DOHH2 (cell line): ENCODE data around the gene ITGAL.
"Not testable (repeated sequence)": the region's sequence is repeated elsewhere in the genome, so short reads cannot be mapped to it uniquely, and the experiment has no call there.

Experiments used
- H3F3A ChIP-seq: fragments of 200-600 bp; sonication (generic), shearing (Covaris generic); 2 replicates; pipeline ENCODE4 v1.6.0; 2016; ENCODE audit warnings: antibody characterized with exemption, mild to moderate bottlenecking; ENCODE audit not compliant: control insufficient read depth, insufficient read depth
- H3K27ac ChIP-seq: fragments of 200-600 bp; sonication (generic); 2 replicates; pipeline ENCODE4 v1.5.1; 2014; ENCODE audit warnings: low read depth, mild to moderate bottlenecking, low read length, moderate library complexity
- H3K27me3 ChIP-seq: fragments of 200-600 bp; sonication (generic); 2 replicates; pipeline ENCODE4 v1.6.1; 2014; ENCODE audit warnings: mild to moderate bottlenecking, low read length, mixed read lengths; ENCODE audit not compliant: control insufficient read depth
- H3K36me3 ChIP-seq: fragments of 200-600 bp; sonication (generic); 2 replicates; pipeline ENCODE4 v1.6.1; 2014; ENCODE audit warnings: mild to moderate bottlenecking, low read length, moderate library complexity, mixed read lengths; ENCODE audit not compliant: control insufficient read depth
- H3K4me1 ChIP-seq: fragments of 200-600 bp; sonication (generic); 2 replicates; pipeline ENCODE4 v1.6.1; 2014; ENCODE audit warnings: mild to moderate bottlenecking, low read length, mixed read lengths; ENCODE audit not compliant: control insufficient read depth
- H3K4me2 ChIP-seq: fragments of 200-600 bp; sonication (generic); 2 replicates; pipeline ENCODE4 v1.6.0; 2014; ENCODE audit warnings: mild to moderate bottlenecking, low read length, moderate library complexity
- H3K4me3 ChIP-seq: fragments of 200-600 bp; sonication (generic); 2 replicates; pipeline ENCODE4 v1.5.1; 2014; ENCODE audit warnings: mild to moderate bottlenecking, low read length, mixed read lengths
- H3K79me2 ChIP-seq: fragments of 200-600 bp; sonication (generic); 2 replicates; pipeline ENCODE4 v1.6.1; 2014; ENCODE audit warnings: mild to moderate bottlenecking, low read length, mixed read lengths; ENCODE audit not compliant: control insufficient read depth
- H3K9me2 ChIP-seq: fragments of 200-600 bp; sonication (generic); replicated peaks from 2 replicates; pipeline ENCODE4 v1.6.1; 2014; ENCODE audit warnings: mild to moderate bottlenecking, low read length, mixed read lengths; ENCODE audit not compliant: control insufficient read depth
- H3K9me3 ChIP-seq: fragments of 200-600 bp; sonication (generic); 2 replicates; pipeline ENCODE4 v1.6.1; 2014; ENCODE audit warnings: antibody characterized with exemption, low read length, mixed read lengths; ENCODE audit not compliant: control insufficient read depth, insufficient read depth
- H4K20me1 ChIP-seq: fragments of 200-600 bp; sonication (generic); 2 replicates; pipeline ENCODE4 v1.6.0; 2014; ENCODE audit warnings: low read depth, mild to moderate bottlenecking, antibody characterized with exemption, low read length, moderate library complexity; ENCODE audit not compliant: control insufficient read depth, insufficient read depth
- CTCF ChIP-seq: fragments of 200-600 bp; sonication (generic); IDR thresholded peaks from one replicate; pipeline ENCODE4 v1.5.1; 2014; ENCODE audit warnings: antibody characterized with exemption, mild to moderate bottlenecking, low read depth, low read length; ENCODE audit not compliant: poor library complexity, severe bottlenecking
- EZH2phosphoT487 ChIP-seq: fragments of 200-600 bp; sonication (generic); IDR thresholded peaks from 2 replicates; pipeline ENCODE4 v1.6.1; 2017; ENCODE audit warnings: borderline replicate concordance, mild to moderate bottlenecking, antibody characterized with exemption, low read length, moderate library complexity, mixed read lengths

The ITGAL gene

GRCh38 chr16:30539000-30539964 is 66.7 kb downstream of the ITGAL start:
- peaks cover 7% of the 10 kb centered on the region for H3K36me3 ChIP-seq
- no peaks in the 10 kb centered on the region for H3K9me2 ChIP-seq
- no peak overlapping the region for H3K4me3 ChIP-seq
- H3K4me2 ChIP-seq = no peak overlapping the region
- peaks cover 28% of the 10 kb centered on the region for H3K4me1 ChIP-seq
- H3F3A ChIP-seq = 0 out of 2 replicates have a peak, but pooled peaks cover 2% of the 10 kb centered on the region
- peaks cover 27% of the 10 kb centered on the region for H3K79me2 ChIP-seq
- H3K27me3 ChIP-seq = no peaks in the 10 kb centered on the region
- no peaks in the 10 kb centered on the region for H4K20me1 ChIP-seq
- H3K9me3 ChIP-seq = no peaks in the 10 kb centered on the region
- TF ChIP-seq CTCF (no peak), EZH2phosphoT487 (no peak)
- no peak overlapping the region for H3K27ac ChIP-seq

GRCh38 chr16:30539986-30540526 is 67.5 kb downstream of the ITGAL start:
- not testable (repeated sequence) for H3K27me3 ChIP-seq, H3K4me2 ChIP-seq, H3K27ac ChIP-seq, H3F3A ChIP-seq, H3K9me2 ChIP-seq, H4K20me1 ChIP-seq, H3K4me3 ChIP-seq, H3K36me3 ChIP-seq, H3K9me3 ChIP-seq
- H3K4me1 ChIP-seq = peaks cover 27% of the 10 kb centered on the region
- H3K79me2 ChIP-seq = peaks cover 21% of the 10 kb centered on the region

GRCh38 chr16:30540916-30541464 is 68.4 kb downstream of the ITGAL start:
- not testable (repeated sequence) for H3K27me3 ChIP-seq, H3K9me3 ChIP-seq, H4K20me1 ChIP-seq, H3K9me2 ChIP-seq, H3F3A ChIP-seq, H3K27ac ChIP-seq, H3K4me3 ChIP-seq, H3K36me3 ChIP-seq, H3K4me2 ChIP-seq
- peaks cover 18% of the 10 kb centered on the region for H3K4me1 ChIP-seq
- H3K79me2 ChIP-seq = peaks cover 11% of the 10 kb centered on the region

- Histone ChIP-seq H3K9me2 (no peaks in the 10 kb centered on the region), H3K4me2 (no peak overlapping the region), H3K4me3 (no peak overlapping the region), H3K36me3 (peaks cover 7% of the 10 kb centered on the region), H3K9me3 (no peaks in the 10 kb centered on the region), H3K4me1 (peaks cover 11% of the 10 kb centered on the region), H3K27ac (no peak overlapping the region), H3F3A (no peaks in the 10 kb centered on the region), H4K20me1 (no peaks in the 10 kb centered on the region), H3K79me2 (peaks cover 4% of the 10 kb centered on the region), H3K27me3 (no peaks in the 10 kb centered on the region)
- no peak for TF ChIP-seq EZH2phosphoT487
- TF ChIP-seq CTCF = no peak
These were observed 69.2 kb downstream of the ITGAL start for GRCh38 chr16:30541502-30542329.
